ENCODE measurements around the gene PGAM5. TPM values are rescaled to one million over a fixed set of nuclear protein-coding genes. Genes with fewer than 3 reads are reported as not detected.
"Not testable (repeated sequence)": the region's sequence is repeated elsewhere in the genome, so short reads cannot be mapped to it uniquely, and the experiment has no call there.

Gene PGAM5
- total RNA-seq, 4 donors from 2014 or later = 23.8 to 29.6 (median 26.1) TPM

GRCh38 chr12:132689227-132689626 lies 21.4 kb upstream of the PGAM5 start:
- no peaks in the 10 kb centered on the region for H3K27me3 ChIP-seq
- H3K9me3 ChIP-seq = no peaks in the 10 kb centered on the region
- H3K4me1 ChIP-seq = peaks cover 0 to 27% (median 8%) of the 10 kb centered on the region in 3 donors
- WGBS, 2 donors (ENCODE audit: low coverage in 1 of 2) = 80 to 88% methylated on average over 7 to 9 of the region's 18 CpGs
- peaks cover 0 to 19% of the 10 kb centered on the region in 2 donors for H3K36me3 ChIP-seq
- H3K4me3 ChIP-seq = no peak overlapping the region
- H3K27ac ChIP-seq = no peak overlapping the region
- ATAC-seq = no peak
- no peak for TF ChIP-seq POLR2AphosphoS5 (IDR thresholded peaks at IDR 0.05)
- no peak for TF ChIP-seq CTCF (IDR thresholded peaks at IDR 0.05)
- TF ChIP-seq EP300 (IDR thresholded peaks at IDR 0.05) = no peak
- no peak for TF ChIP-seq POLR2A (IDR thresholded peaks at IDR 0.05)

- H3K27ac ChIP-seq = no peak overlapping the region
- TF ChIP-seq POLR2A (IDR thresholded peaks at IDR 0.05) (no peak), EP300 (IDR thresholded peaks at IDR 0.05) (no peak), POLR2AphosphoS5 (IDR thresholded peaks at IDR 0.05) (no peak), CTCF (IDR thresholded peaks at IDR 0.05) (no peak)
- H3K36me3 ChIP-seq = peaks cover 0 to 19% of the 10 kb centered on the region in 2 donors
- WGBS, 2 donors (ENCODE audit: low coverage in 1 of 2) = 88% methylated on average over 3 to 8 of the region's 9 CpGs
- H3K4me3 ChIP-seq = no peak overlapping the region
- H3K9me3 ChIP-seq = no peaks in the 10 kb centered on the region
- peaks cover 0 to 24% (median 8%) of the 10 kb centered on the region in 3 donors for H3K4me1 ChIP-seq
- ATAC-seq = no peak
- no peaks in the 10 kb centered on the region for H3K27me3 ChIP-seq
These were observed 20.5 kb upstream of the PGAM5 start for GRCh38 chr12:132690112-132690511.

- H3K36me3 ChIP-seq = peaks cover 0 to 37% of the 10 kb centered on the region in 2 donors
- ATAC-seq, H3K27ac ChIP-seq, H3K4me3 ChIP-seq, H3K27me3 ChIP-seq, H3K4me1 ChIP-seq, H3K9me3 ChIP-seq: not testable (repeated sequence)
- 100% methylated on average over 2 of the region's 3 CpGs; no CpG with 5 or more reads in 1 of the 2 donors for WGBS, 2 donors (ENCODE audit: low coverage in 1 of 2)
These were observed 18.6 kb upstream of the PGAM5 start for GRCh38 chr12:132692030-132692429.

- peaks cover 0 to 65% of the 10 kb centered on the region in 2 donors for H3K36me3 ChIP-seq
- 100% methylated on average over 1 to 2 of the region's 3 CpGs for WGBS, 2 donors (ENCODE audit: low coverage in 1 of 2)
- not testable (repeated sequence) for H3K9me3 ChIP-seq
These were observed 15.8 kb upstream of the PGAM5 start for GRCh38 chr12:132694888-132695287.

GRCh38 chr12:132695431-132695830 lies 15.2 kb upstream of the PGAM5 start:
- H3K27me3 ChIP-seq = no peaks in the 10 kb centered on the region
- no peak overlapping the region for H3K4me3 ChIP-seq
- H3K9me3 ChIP-seq = no peaks in the 10 kb centered on the region
- ATAC-seq = no peak
- 81 to 90% methylated on average over 8 to 9 of the region's 12 CpGs for WGBS, 2 donors (ENCODE audit: low coverage in 1 of 2)
- TF ChIP-seq EP300 (IDR thresholded peaks at IDR 0.05) = no peak
- TF ChIP-seq POLR2A (IDR thresholded peaks at IDR 0.05) = no peak
- no peak for TF ChIP-seq POLR2AphosphoS5 (IDR thresholded peaks at IDR 0.05)
- TF ChIP-seq CTCF (IDR thresholded peaks at IDR 0.05) = no peak
- H3K36me3 ChIP-seq = peaks cover 0 to 67% of the 10 kb centered on the region in 2 donors
- H3K27ac ChIP-seq = no peak overlapping the region
- H3K4me1 ChIP-seq = no peaks in the 10 kb centered on the region

More at GRCh38 chr12:132694888-132695287, 15.8 kb upstream of the PGAM5 start:
- not testable (repeated sequence) for H3K4me1 ChIP-seq, H3K4me3 ChIP-seq, H3K27ac ChIP-seq, ATAC-seq, H3K27me3 ChIP-seq

GRCh38 chr12:132698341-132698740 lies 12.3 kb upstream of the PGAM5 start:
- Histone ChIP-seq H3K27me3 (no peaks in the 10 kb centered on the region), H3K27ac (no peak overlapping the region), H3K9me3 (no peaks in the 10 kb centered on the region), H3K36me3 (peaks cover 0 to 81% of the 10 kb centered on the region in 2 donors), H3K4me3 (no peak overlapping the region), H3K4me1 (no peaks in the 10 kb centered on the region)
- no peak for ATAC-seq
- TF ChIP-seq POLR2AphosphoS5 (IDR thresholded peaks at IDR 0.05) (no peak), CTCF (IDR thresholded peaks at IDR 0.05) (no peak), POLR2A (IDR thresholded peaks at IDR 0.05) (no peak), EP300 (IDR thresholded peaks at IDR 0.05) (no peak)
- 80 to 96% methylated on average over 1 to 5 of the region's 5 CpGs for WGBS, 2 donors (ENCODE audit: low coverage in 1 of 2)

Data from gastroesophageal sphincter (tissue), 4 donors.